HepG2 (cell line): ENCODE data around the gene CCDC192. TPM values are rescaled to one million over a fixed set of nuclear protein-coding genes. Genes with fewer than 3 reads are reported as not detected.

Source experiments
- ATAC-seq: fragments of 200-7000 bp; cut with Tn5 transposase; 3 replicates; pipeline ENCODE4 v1.9.1; 2020; ENCODE audit warnings: mild to moderate bottlenecking, moderate library complexity
- BruUV-seq: library from RNA; stranded (reverse); fragments of 400-500 nt; replicated peaks from 2 replicates; lab custom pipeline; 2021; lab: Mats Ljungman, UMichigan
- CTCF ChIA-PET: fragments of 300-600 bp; formaldehyde crosslinking; extraction: SDS; loops from one replicate; lab custom pipeline; 2021; ENCODE audit warnings: low total read pairs, inconsistent platforms, low intra/inter-chr PET ratio; lab: Yijun Ruan, JAX
- POLR2A ChIA-PET: fragments of 350-600 bp; sonication (Branson Sonifier 250); formaldehyde crosslinking; loops from one replicate; lab custom pipeline; 2020; ENCODE audit warnings: antibody characterized with exemption, inconsistent platforms; lab: Yijun Ruan, JAX
- DNase-seq: peaks from one replicate; pipeline ENCODE4 v3.0.0-alpha.2; 2015; ENCODE audit warnings: low spot score
- FAIRE-seq: peaks from 3 replicates; lab custom pipeline; 2011; peaks lifted over from hg19 to GRCh38; lab: Jason Lieb, UNC
- H2AFZ ChIP-seq: one replicate; pipeline ENCODE4 v1.6.1; 2011; ENCODE audit warnings: low read length, inconsistent platforms
- H3K27ac ChIP-seq: fragments of 300-600 bp; 3 replicates; pipeline ENCODE4 v1.8.0; 2011; ENCODE audit warnings: mixed run types, mild to moderate bottlenecking, mixed read lengths, low read length, inconsistent platforms; ENCODE audit not compliant: insufficient read depth; ENCODE audit errors: extremely low read length
- H3K27me3 ChIP-seq, 2 experiments: fragments of 200-600 bp in 1 of 2; 2 replicates in 1 of 2; 3 replicates in 1 of 2; pipeline versions ENCODE4 v1.6.0 to v1.8.0; 2011; ENCODE audit warnings: low read length in 2 of 2, mild to moderate bottlenecking in 2 of 2, moderate library complexity in 2 of 2, inconsistent platforms in 1 of 2; ENCODE audit not compliant: insufficient read depth in 2 of 2, control insufficient read depth in 1 of 2
- H3K36me3 ChIP-seq, 2 experiments: fragments of 200-600 bp in 1 of 2; replicated peaks in 1 of 2; 2 replicates in 1 of 2; 3 replicates in 1 of 2; pipeline versions ENCODE4 v1.5.1 to v1.8.0; 2011; ENCODE audit warnings: low read length in 2 of 2, inconsistent platforms in 1 of 2; ENCODE audit not compliant: insufficient read depth in 2 of 2, control insufficient read depth in 1 of 2
- H3K4me1 ChIP-seq: 2 replicates; pipeline ENCODE4 v1.5.1; 2012; ENCODE audit warnings: low read length, inconsistent platforms; ENCODE audit not compliant: insufficient read depth
- H3K4me2 ChIP-seq: 2 replicates; pipeline ENCODE4 v1.6.0; 2011; ENCODE audit warnings: low read depth, low read length, inconsistent platforms
- H3K4me3 ChIP-seq, 3 experiments: fragments of 200-600 bp in 1 of 3; sonication (generic), shearing (Covaris generic) in 1 of 3; replicated peaks in 1 of 3; 2 replicates each; pipeline ENCODE4 v1.5.1; 2011 to 2016; ENCODE audit warnings: low read length in 3 of 3, inconsistent platforms in 2 of 3, low read depth in 2 of 3, mild to moderate bottlenecking in 2 of 3, control low read depth in 1 of 3, mixed read lengths in 1 of 3; ENCODE audit not compliant: insufficient read depth in 1 of 3
- H3K79me2 ChIP-seq: one replicate; pipeline ENCODE4 v1.6.1; 2011; ENCODE audit warnings: low read length, inconsistent platforms; ENCODE audit not compliant: insufficient read depth
- H3K9ac ChIP-seq: 2 replicates; pipeline ENCODE4 v1.6.0; 2011; ENCODE audit warnings: mild to moderate bottlenecking, low read depth, low read length, inconsistent platforms; ENCODE audit not compliant: insufficient read depth
- H3K9me3 ChIP-seq: 2 replicates; pipeline ENCODE4 v1.5.1; 2012; ENCODE audit warnings: mild to moderate bottlenecking, low read length
- H4K20me1 ChIP-seq: 2 replicates; pipeline ENCODE4 v1.6.0; 2011; ENCODE audit warnings: inconsistent platforms, mild to moderate bottlenecking, low read length, moderate library complexity; ENCODE audit not compliant: insufficient read depth
- MAFF ChIP-seq: IDR thresholded peaks from 2 replicates; pipeline ENCODE4 v1.6.1; 2011; ENCODE audit warnings: low read depth, low read length, improper control_type of control experiment
- PHF8 ChIP-seq: sonication (generic); formaldehyde crosslinking; IDR thresholded peaks from 2 replicates; pipeline ENCODE4 v1.5.0; 2020; ENCODE audit warnings: missing genetic modification reagents
- ZNF24 ChIP-seq: fragments of 450-650 bp; IDR thresholded peaks from 2 replicates; pipeline ENCODE4 v1.6.1; 2017; ENCODE audit warnings: antibody characterized with exemption, mild to moderate bottlenecking
- ZNF563 ChIP-seq: sonication (generic); formaldehyde crosslinking; IDR thresholded peaks from 2 replicates; pipeline ENCODE4 v1.8.0; 2022; ENCODE audit warnings: mild to moderate bottlenecking, moderate library complexity, missing genetic modification reagents
- ZNF790 ChIP-seq: sonication (generic); formaldehyde crosslinking; IDR thresholded peaks from 2 replicates; pipeline ENCODE4 v1.8.0; 2022; ENCODE audit warnings: missing genetic modification reagents, mild to moderate bottlenecking, borderline replicate concordance
- ZSCAN21 ChIP-seq: sonication (generic); formaldehyde crosslinking; IDR thresholded peaks from 2 replicates; pipeline ENCODE4 v1.8.0; 2022; ENCODE audit warnings: mild to moderate bottlenecking, missing genetic modification reagents, moderate library complexity, borderline replicate concordance
- WGBS: methylation state at CpG from one replicate; pipeline ENCODE4 v1.1.6; 2017; ENCODE audit warnings: low lambda C conversion rate; 5-methylcytosine and 5-hydroxymethylcytosine counted together
- in situ Hi-C: cut with HindIII; loops from 2 replicates; pipeline ENCODE4 v1.10.0; 2017; ENCODE audit warnings: low pct_unique_long_range_greater_than_20kb; ENCODE audit not compliant: extremely low pct_ligation_motif_present
- intact Hi-C: fragments of 100-400 bp; cut with micrococcal nuclease; formaldehyde crosslinking; loops from one replicate; pipeline ENCODE4 v1.10.0; 2022; ENCODE audit not compliant: unreplicated experiment
- polyA plus RNA-seq, 8 experiments: library from polyadenylated mRNA; depleted of rRNA in 3 of 8; stranded (reverse) in 7 of 8; unstranded in 1 of 8; fragments of >200 nt; fragmentation: Illumina TruSeq in 4 of 8; extraction: Trizol in 4 of 8; gene quantifications; 2 replicates each; pipeline versions ENCODE4 v1.2.1 to v1.2.3, GENCODE V29; 2011 to 2016; ENCODE audit warnings: low read depth in 4 of 8, missing spikeins in 1 of 8, mixed read lengths in 1 of 8; ENCODE audit not compliant: insufficient read depth in 1 of 8
- total RNA-seq, 5 experiments: library from RNA; depleted of rRNA; stranded (reverse); fragments of >200 nt; fragmentation: Illumina TruSeq; extraction: Trizol; gene quantifications; 2 replicates each; pipeline ENCODE4 v1.2.3, GENCODE V29; 2016; ENCODE audit warnings: low read depth in 1 of 5
- TF ChIP-seq, protein P1 (sequence below): sonication (generic); formaldehyde crosslinking; IDR thresholded peaks from 2 replicates; pipeline ENCODE4 v1.4.0; 2020; ENCODE audit warnings: mild to moderate bottlenecking, missing genetic modification reagents
- TF ChIP-seq, protein P2 (sequence below): sonication (generic); formaldehyde crosslinking; IDR thresholded peaks from 2 replicates; pipeline ENCODE4 v1.5.0; 2020; ENCODE audit warnings: mild to moderate bottlenecking, missing genetic modification reagents, borderline replicate concordance
- TF ChIP-seq, protein P3 (sequence below): sonication (generic); formaldehyde crosslinking; IDR thresholded peaks from 2 replicates; pipeline ENCODE4 v1.4.0; 2020; ENCODE audit warnings: missing genetic modification reagents

CCDC192 gene
- total and polyA plus RNA-seq, 2 of the 13 experiments (the other 11 are each of a cell fraction or from before 2014, with no cell fraction given), result not detected

GRCh38 chr5:127830829-127831598 lies 127.8 kb downstream of the CCDC192 start:
- Histone ChIP-seq H3K4me3 (no peak overlapping the region), H3K4me2 (no peak overlapping the region), H2AFZ (no peak overlapping the region), H3K4me1 (no peaks in the 10 kb centered on the region), H3K79me2 (no peaks in the 10 kb centered on the region), H3K9ac (no peak overlapping the region), H4K20me1 (no peaks in the 10 kb centered on the region), H3K36me3 (no peaks in the 10 kb centered on the region), H3K9me3 (no peaks in the 10 kb centered on the region), H3K27me3 (no peaks in the 10 kb centered on the region), H3K27ac (no peak overlapping the region)
- intact Hi-C loops (no loop called here), in situ Hi-C loops (no loop called here)
- no peak for TF ChIP-seq PHF8 (CRISPR knock-in tag)
- TF ChIP-seq, protein P1, sequence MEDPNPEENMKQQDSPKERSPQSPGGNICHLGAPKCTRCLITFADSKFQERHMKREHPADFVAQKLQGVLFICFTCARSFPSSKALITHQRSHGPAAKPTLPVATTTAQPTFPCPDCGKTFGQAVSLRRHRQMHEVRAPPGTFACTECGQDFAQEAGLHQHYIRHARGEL (CRISPR knock-in tag), result no peak
- no peak for TF ChIP-seq ZNF563
- no TSS peak for BruUV-seq
- ChIA-PET POLR2A (no interaction called here), CTCF (no interaction called here)
- ATAC-seq (no peak), FAIRE-seq (no peak), DNase-seq (no peak)
- 21% methylated on average over 5 of the region's 5 CpGs for WGBS

GRCh38 chr5:127832067-127832466 lies 128.9 kb downstream of the CCDC192 start:
- intact Hi-C loops, result no loop called here
- TF ChIP-seq, protein P2, sequence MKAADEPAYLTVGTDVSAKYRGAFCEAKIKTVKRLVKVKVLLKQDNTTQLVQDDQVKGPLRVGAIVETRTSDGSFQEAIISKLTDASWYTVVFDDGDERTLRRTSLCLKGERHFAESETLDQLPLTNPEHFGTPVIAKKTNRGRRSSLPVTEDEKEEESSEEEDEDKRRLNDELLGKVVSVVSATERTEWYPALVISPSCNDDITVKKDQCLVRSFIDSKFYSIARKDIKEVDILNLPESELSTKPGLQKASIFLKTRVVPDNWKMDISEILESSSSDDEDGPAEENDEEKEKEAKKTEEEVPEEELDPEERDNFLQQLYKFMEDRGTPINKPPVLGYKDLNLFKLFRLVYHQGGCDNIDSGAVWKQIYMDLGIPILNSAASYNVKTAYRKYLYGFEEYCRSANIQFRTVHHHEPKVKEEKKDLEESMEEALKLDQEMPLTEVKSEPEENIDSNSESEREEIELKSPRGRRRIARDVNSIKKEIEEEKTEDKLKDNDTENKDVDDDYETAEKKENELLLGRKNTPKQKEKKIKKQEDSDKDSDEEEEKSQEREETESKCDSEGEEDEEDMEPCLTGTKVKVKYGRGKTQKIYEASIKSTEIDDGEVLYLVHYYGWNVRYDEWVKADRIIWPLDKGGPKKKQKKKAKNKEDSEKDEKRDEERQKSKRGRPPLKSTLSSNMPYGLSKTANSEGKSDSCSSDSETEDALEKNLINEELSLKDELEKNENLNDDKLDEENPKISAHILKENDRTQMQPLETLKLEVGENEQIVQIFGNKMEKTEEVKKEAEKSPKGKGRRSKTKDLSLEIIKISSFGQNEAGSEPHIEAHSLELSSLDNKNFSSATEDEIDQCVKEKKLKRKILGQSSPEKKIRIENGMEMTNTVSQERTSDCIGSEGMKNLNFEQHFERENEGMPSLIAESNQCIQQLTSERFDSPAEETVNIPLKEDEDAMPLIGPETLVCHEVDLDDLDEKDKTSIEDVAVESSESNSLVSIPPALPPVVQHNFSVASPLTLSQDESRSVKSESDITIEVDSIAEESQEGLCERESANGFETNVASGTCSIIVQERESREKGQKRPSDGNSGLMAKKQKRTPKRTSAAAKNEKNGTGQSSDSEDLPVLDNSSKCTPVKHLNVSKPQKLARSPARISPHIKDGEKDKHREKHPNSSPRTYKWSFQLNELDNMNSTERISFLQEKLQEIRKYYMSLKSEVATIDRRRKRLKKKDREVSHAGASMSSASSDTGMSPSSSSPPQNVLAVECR (CRISPR knock-in tag), result no peak
- TF ChIP-seq ZNF24 (no peak), ZNF790 (CRISPR knock-in tag) (no peak), ZSCAN21 (CRISPR knock-in tag) (no peak), MAFF (no peak)
- TF ChIP-seq, protein P3, sequence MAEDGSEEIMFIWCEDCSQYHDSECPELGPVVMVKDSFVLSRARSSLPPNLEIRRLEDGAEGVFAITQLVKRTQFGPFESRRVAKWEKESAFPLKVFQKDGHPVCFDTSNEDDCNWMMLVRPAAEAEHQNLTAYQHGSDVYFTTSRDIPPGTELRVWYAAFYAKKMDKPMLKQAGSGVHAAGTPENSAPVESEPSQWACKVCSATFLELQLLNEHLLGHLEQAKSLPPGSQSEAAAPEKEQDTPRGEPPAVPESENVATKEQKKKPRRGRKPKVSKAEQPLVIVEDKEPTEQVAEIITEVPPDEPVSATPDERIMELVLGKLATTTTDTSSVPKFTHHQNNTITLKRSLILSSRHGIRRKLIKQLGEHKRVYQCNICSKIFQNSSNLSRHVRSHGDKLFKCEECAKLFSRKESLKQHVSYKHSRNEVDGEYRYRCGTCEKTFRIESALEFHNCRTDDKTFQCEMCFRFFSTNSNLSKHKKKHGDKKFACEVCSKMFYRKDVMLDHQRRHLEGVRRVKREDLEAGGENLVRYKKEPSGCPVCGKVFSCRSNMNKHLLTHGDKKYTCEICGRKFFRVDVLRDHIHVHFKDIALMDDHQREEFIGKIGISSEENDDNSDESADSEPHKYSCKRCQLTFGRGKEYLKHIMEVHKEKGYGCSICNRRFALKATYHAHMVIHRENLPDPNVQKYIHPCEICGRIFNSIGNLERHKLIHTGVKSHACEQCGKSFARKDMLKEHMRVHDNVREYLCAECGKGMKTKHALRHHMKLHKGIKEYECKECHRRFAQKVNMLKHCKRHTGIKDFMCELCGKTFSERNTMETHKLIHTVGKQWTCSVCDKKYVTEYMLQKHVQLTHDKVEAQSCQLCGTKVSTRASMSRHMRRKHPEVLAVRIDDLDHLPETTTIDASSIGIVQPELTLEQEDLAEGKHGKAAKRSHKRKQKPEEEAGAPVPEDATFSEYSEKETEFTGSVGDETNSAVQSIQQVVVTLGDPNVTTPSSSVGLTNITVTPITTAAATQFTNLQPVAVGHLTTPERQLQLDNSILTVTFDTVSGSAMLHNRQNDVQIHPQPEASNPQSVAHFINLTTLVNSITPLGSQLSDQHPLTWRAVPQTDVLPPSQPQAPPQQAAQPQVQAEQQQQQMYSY, result no peak

More at GRCh38 chr5:127832067-127832466, 128.9 kb downstream of the CCDC192 start:
- Histone ChIP-seq H3K27ac (no peak overlapping the region), H3K9ac (no peak overlapping the region), H4K20me1 (no peaks in the 10 kb centered on the region), H2AFZ (no peak overlapping the region), H3K4me1 (no peaks in the 10 kb centered on the region), H3K79me2 (no peaks in the 10 kb centered on the region), H3K4me3 (no peak overlapping the region), H3K4me2 (no peak overlapping the region), H3K27me3 (no peaks in the 10 kb centered on the region), H3K9me3 (no peaks in the 10 kb centered on the region), H3K36me3 (no peaks in the 10 kb centered on the region)
- ATAC-seq, result no peak
- CTCF ChIA-PET, result no interaction called here
- BruUV-seq, result no TSS peak
- POLR2A ChIA-PET, result no interaction called here
- in situ Hi-C loops, result no loop called here
- no peak for FAIRE-seq
- DNase-seq, result no peak
- WGBS, result 27% methylated on average over 5 of the region's 5 CpGs
